ENCODE measurements around the gene PGAM5. TPM values are rescaled to one million over a fixed set of nuclear protein-coding genes. Genes with fewer than 3 reads are reported as not detected.

The PGAM5 gene
- total and polyA plus RNA-seq, 2 of the 4 experiments (the other 2 are of a cell fraction): 25.2 to 37.8 TPM

DNA sequence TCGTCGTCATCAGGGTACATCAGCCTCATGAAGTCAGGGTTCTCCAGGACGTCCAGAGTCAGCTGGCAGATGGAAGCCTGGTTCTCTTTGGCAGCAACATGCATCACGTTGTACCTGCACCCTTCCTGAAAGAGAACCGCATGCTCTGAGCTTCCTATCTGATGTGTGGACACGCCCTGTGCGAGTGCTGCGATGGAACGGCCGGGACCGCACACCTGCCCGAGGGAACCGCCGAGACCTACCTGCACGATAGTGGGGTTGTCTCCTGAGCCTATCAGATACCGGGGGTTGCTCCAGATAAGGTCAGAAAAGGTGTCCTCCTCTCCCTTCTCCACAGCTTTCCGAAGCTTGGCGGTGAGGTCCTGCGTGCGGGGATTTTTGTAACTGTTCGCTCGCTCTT lies 37.3 kb downstream of the PGAM5 start:
- H3K56ac ChIP-seq (ENCODE audit: extremely low read depth, insufficient read depth, low read length): no peak overlapping the region
- no peak for DNase-seq
- no peak overlapping the region for H4K91ac ChIP-seq (ENCODE audit: insufficient read depth, low read depth, low read length)
- H2BK120ac ChIP-seq (ENCODE audit: low read depth, low read length): no peak overlapping the region
- H3K9ac ChIP-seq (ENCODE audit: low read depth, low read length): no peak overlapping the region
- H2AK5ac ChIP-seq (ENCODE audit: low read depth, low read length): no peak overlapping the region
- ATAC-seq (ENCODE audit: low read depth): no peak
- H3K4me1 ChIP-seq (ENCODE audit: control insufficient read depth, insufficient read depth, low read length): peaks cover 5% of the 10 kb centered on the region; the same call in 1 of the 2 replicates
- WGBS, 2 experiments (ENCODE audit: extremely low coverage in 2 of 2, insufficient read length in 1 of 2): 91% methylated on average over 11 of the region's 22 CpGs; no CpG with 5 or more reads in 1 of the 2 experiments
- TF ChIP-seq CTCF (conservative IDR thresholded peaks at IDR 0.05; ENCODE audit: low read depth, low read length): no peak
- TF ChIP-seq, protein P1, sequence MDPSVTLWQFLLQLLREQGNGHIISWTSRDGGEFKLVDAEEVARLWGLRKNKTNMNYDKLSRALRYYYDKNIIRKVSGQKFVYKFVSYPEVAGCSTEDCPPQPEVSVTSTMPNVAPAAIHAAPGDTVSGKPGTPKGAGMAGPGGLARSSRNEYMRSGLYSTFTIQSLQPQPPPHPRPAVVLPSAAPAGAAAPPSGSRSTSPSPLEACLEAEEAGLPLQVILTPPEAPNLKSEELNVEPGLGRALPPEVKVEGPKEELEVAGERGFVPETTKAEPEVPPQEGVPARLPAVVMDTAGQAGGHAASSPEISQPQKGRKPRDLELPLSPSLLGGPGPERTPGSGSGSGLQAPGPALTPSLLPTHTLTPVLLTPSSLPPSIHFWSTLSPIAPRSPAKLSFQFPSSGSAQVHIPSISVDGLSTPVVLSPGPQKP (IDR thresholded peaks at IDR 0.05; ENCODE audit: borderline replicate concordance, low read depth, low read length): no peak
- TF ChIP-seq POLR2A (IDR thresholded peaks at IDR 0.05; ENCODE audit: low read depth, low read length): no peak
- no peak for TF ChIP-seq CHD1 (IDR thresholded peaks at IDR 0.05; ENCODE audit: low read depth, low read length)
- TF ChIP-seq USF2 (IDR thresholded peaks at IDR 0.05; ENCODE audit: low read depth, low read length): no peak
- TF ChIP-seq MAZ (IDR thresholded peaks at IDR 0.05; ENCODE audit: borderline replicate concordance, low read depth, low read length): no peak
- no peak for TF ChIP-seq BHLHE40 (IDR thresholded peaks at IDR 0.05; ENCODE audit: low read depth, low read length)
- TF ChIP-seq MXI1 (IDR thresholded peaks at IDR 0.05; ENCODE audit: borderline replicate concordance, low read depth, low read length): no peak
- no peak for TF ChIP-seq NFE2L2 (IDR thresholded peaks at IDR 0.05; ENCODE audit: low read depth, low read length)
- TF ChIP-seq CEBPB (IDR thresholded peaks at IDR 0.05; ENCODE audit: low read depth, low read length): no peak
- TF ChIP-seq MAFK (IDR thresholded peaks at IDR 0.05; ENCODE audit: low read depth, low read length): no peak
- TF ChIP-seq RFX5 (IDR thresholded peaks at IDR 0.05; ENCODE audit: low read depth, low read length): no peak
- no peak for TF ChIP-seq FOS (IDR thresholded peaks at IDR 0.05; ENCODE audit: low read depth, low read length)
- TF ChIP-seq RCOR1 (IDR thresholded peaks at IDR 0.05; ENCODE audit: insufficient replicate concordance, low read length): no peak
- no peak for TF ChIP-seq RAD21 (IDR thresholded peaks at IDR 0.05; ENCODE audit: low read length)
- TF ChIP-seq SMC3 (IDR thresholded peaks at IDR 0.05; ENCODE audit: low read depth, low read length): no peak
- no peak overlapping the region for H3K14ac ChIP-seq (replicated peaks; ENCODE audit: low read depth, low read length)
- no peak overlapping the region for H4K5ac ChIP-seq (ENCODE audit: low read depth, low read length)
- H3K9me1 ChIP-seq (ENCODE audit: insufficient read depth, low read length): peaks cover under 1% of the 10 kb centered on the region; the same call in 1 of the 2 replicates
- peaks cover 83% of the 10 kb centered on the region for H4K20me1 ChIP-seq (ENCODE audit: insufficient read depth, low read length)
- ChIA-PET POLR2A (ENCODE audit: unreplicated experiment) (no interaction called here), CTCF (no interaction called here)
- peaks cover 66% of the 10 kb centered on the region for H3K36me3 ChIP-seq (ENCODE audit: control insufficient read depth, insufficient read depth, low read length)
- no peaks in the 10 kb centered on the region for H3K9me3 ChIP-seq (ENCODE audit: control insufficient read depth, insufficient read depth, low read length)
- H3K4ac ChIP-seq (ENCODE audit: low read depth, low read length): no peak overlapping the region
- H2BK15ac ChIP-seq (ENCODE audit: low read depth, low read length): no peak overlapping the region
- H2BK20ac ChIP-seq (ENCODE audit: low read depth, low read length): no peak overlapping the region
- peaks cover 35 to 75% of the 10 kb centered on the region in 2 experiments for H3K79me1 ChIP-seq (ENCODE audit: low read depth in 1 of 2, low read length in 2 of 2)
- H3K27me3 ChIP-seq (ENCODE audit: control insufficient read depth, insufficient read depth, low read length): no peaks in the 10 kb centered on the region
- no peak overlapping the region for H3K27ac ChIP-seq (ENCODE audit: insufficient read depth, low read length)
- intact Hi-C loops (cut with micrococcal nuclease): no loop called here
- no peak overlapping the region for H3K23ac ChIP-seq (ENCODE audit: low read depth, low read length)
- H2AK9ac ChIP-seq (replicated peaks; ENCODE audit: low read depth, low read length, poor library complexity): no peak overlapping the region
- H3K4me2 ChIP-seq (ENCODE audit: low read depth, low read length): no peak overlapping the region
- H2AFZ ChIP-seq (replicated peaks; ENCODE audit: low read length, poor library complexity): no peak overlapping the region
- H3K18ac ChIP-seq (ENCODE audit: low read depth, low read length): no peak overlapping the region
- no peak overlapping the region for H4K8ac ChIP-seq (ENCODE audit: low read depth in 2 of 2, low read length in 2 of 2)
- dilution Hi-C loops (cut with HindIII; ENCODE audit: low sequenced_read_pairs, unreplicated experiment): no loop called here
- no peak overlapping the region for H3K4me3 ChIP-seq (ENCODE audit: insufficient read depth, low read depth, low read length)
- in situ Hi-C loops (cut with MboI; ENCODE audit: low sequenced_read_pairs): no loop called here
- no peak overlapping the region for H2BK5ac ChIP-seq (ENCODE audit: low read depth, low read length, poor library complexity, severe bottlenecking)
- BruUV-seq (replicated peaks): no TSS peak
